Suprapubic skin (tissue), 4 donors: Measurements from ENCODE around the gene MIER1. TPM values are rescaled to one million over a fixed set of nuclear protein-coding genes. Genes with fewer than 3 reads are reported as not detected.
A peak's percentile ranks its signal among the peaks of the same experiment; 100 is the strongest.

ENCODE experiments used
- DNase-seq, 2 donors: peaks; one replicate each; pipeline ENCODE4 v3.0.0-alpha.2; 2019; ENCODE audit warnings: low spot score in 2 of 2
- H3K27ac ChIP-seq: fragments of 200-600 bp; sonication (generic); one replicate; pipeline ENCODE4 v1.5.1; 2019
- H3K27me3 ChIP-seq: fragments of 200-600 bp; sonication (generic); one replicate; pipeline ENCODE4 v1.5.1; 2019
- H3K36me3 ChIP-seq: fragments of 200-600 bp; sonication (generic); one replicate; pipeline ENCODE4 v1.5.1; 2019
- H3K4me1 ChIP-seq: fragments of 200-600 bp; sonication (generic); one replicate; pipeline ENCODE4 v1.5.1; 2019
- H3K4me3 ChIP-seq: fragments of 200-600 bp; sonication (generic); one replicate; pipeline ENCODE4 v1.5.1; 2019; ENCODE audit warnings: mild to moderate bottlenecking
- H3K9me3 ChIP-seq: fragments of 200-600 bp; sonication (generic); one replicate; pipeline ENCODE4 v1.5.1; 2019
- CTCF ChIP-seq, 2 donors: fragments of 200-600 bp in 1 of 2; fragments of 450-650 bp in 1 of 2; sonication (generic) in 1 of 2; IDR thresholded peaks; one replicate each; pipeline ENCODE4 v1.5.1; 2016 to 2019; ENCODE audit warnings: antibody characterized with exemption in 2 of 2, mild to moderate bottlenecking in 1 of 2, moderate library complexity in 1 of 2
- EP300 ChIP-seq: sonication (generic); formaldehyde crosslinking; IDR thresholded peaks from one replicate; pipeline ENCODE4 v1.6.1; 2017; ENCODE audit warnings: antibody characterized with exemption
- POLR2A ChIP-seq, 2 donors: fragments of 450-650 bp; IDR thresholded peaks; one replicate each; pipeline ENCODE4 v1.6.1; 2017; ENCODE audit warnings: antibody characterized with exemption in 2 of 2, mild to moderate bottlenecking in 2 of 2, moderate library complexity in 2 of 2
- POLR2AphosphoS5 ChIP-seq, 3 donors: sonication (generic); formaldehyde crosslinking; IDR thresholded peaks; one replicate each; pipeline ENCODE4 v1.6.1; 2017; ENCODE audit warnings: antibody characterized with exemption in 3 of 3
- WGBS: methylation state at CpG from one replicate; pipeline ENCODE4 v1.1.5; 2018; 5-methylcytosine and 5-hydroxymethylcytosine counted together
- total RNA-seq, 4 donors: library from RNA; depleted of rRNA; stranded (reverse); fragments of >200 nt; gene quantifications; one replicate each; pipeline ENCODE4 v1.1.0, GENCODE V29; 2016

MIER1 gene
- total RNA-seq, 4 donors from 2014 or later, result 17.1 to 43.2 (median 27.5) TPM

DNA sequence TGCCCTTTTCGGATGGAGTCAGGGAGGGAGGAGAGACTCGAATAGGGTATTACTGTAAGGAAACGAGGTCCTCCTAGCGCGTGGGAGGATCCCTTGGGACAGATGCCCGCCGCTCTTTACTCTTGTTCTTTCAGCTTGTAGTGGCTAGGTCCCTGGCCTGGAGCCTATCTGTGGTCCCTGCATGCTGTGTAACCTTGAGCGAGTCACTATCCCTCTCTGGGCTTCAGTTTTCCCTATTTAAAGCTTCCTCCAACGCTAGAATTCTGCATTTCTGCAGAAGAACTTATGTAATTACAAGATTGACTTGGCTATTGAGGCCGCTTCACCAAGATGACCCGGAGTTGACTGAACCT, 744 bp downstream of the MIER1 start:
- H3K36me3 ChIP-seq, result no peaks in the 10 kb centered on the region
- DNase-seq, result no peak
- peak overlapping the region; percentile 95 for H3K27ac ChIP-seq
- 6% methylated on average over 11 of the region's 11 CpGs for WGBS
- H3K4me1 ChIP-seq, result peaks cover 38% of the 10 kb centered on the region
- H3K4me3 ChIP-seq, result peak overlapping the region; percentile 82
- TF ChIP-seq POLR2A (IDR thresholded peaks at IDR 0.05), result no peak
- no peak for TF ChIP-seq CTCF (IDR thresholded peaks at IDR 0.05)
- TF ChIP-seq EP300, result no peak
- TF ChIP-seq POLR2AphosphoS5 (IDR thresholded peaks at IDR 0.05), result no peak
- no peaks in the 10 kb centered on the region for H3K27me3 ChIP-seq
- H3K9me3 ChIP-seq, result no peaks in the 10 kb centered on the region

DNA sequence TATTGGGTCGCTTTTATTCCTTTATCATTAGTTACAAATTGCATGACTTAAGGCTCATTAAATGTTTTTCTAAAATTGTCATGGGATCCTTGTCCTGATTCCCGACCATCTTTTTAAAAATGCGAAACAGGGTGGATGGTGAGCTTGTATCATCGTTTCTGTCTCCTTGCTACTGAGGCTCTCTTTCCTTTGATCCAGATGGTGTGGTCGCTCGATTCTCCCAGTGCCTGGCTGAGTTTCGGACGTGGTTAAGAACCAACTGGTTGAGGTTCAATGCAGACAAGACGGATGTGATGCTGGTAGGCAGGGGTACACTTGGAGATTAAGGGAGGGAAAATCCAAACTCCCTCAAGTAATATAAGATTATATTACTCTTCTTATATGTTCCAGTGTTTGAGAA, 1.2 kb downstream of the MIER1 start:
- peak overlapping the region; percentile 82 for H3K4me3 ChIP-seq
- peaks cover 38% of the 10 kb centered on the region for H3K4me1 ChIP-seq
- WGBS, result 26% methylated on average over 9 of the region's 9 CpGs

GRCh38 chr1:66927528-66927927, 2.7 kb downstream of the MIER1 start:
- Histone ChIP-seq H3K36me3 (no peaks in the 10 kb centered on the region), H3K4me1 (peaks cover 54% of the 10 kb centered on the region), H3K27me3 (no peaks in the 10 kb centered on the region), H3K9me3 (no peaks in the 10 kb centered on the region), H3K27ac (no peak overlapping the region), H3K4me3 (no peak overlapping the region)
- no peak for TF ChIP-seq CTCF (IDR thresholded peaks at IDR 0.05)
- TF ChIP-seq POLR2A (IDR thresholded peaks at IDR 0.05), result no peak
- DNase-seq, result no peak

More for the DNA sequence above, 1.2 kb downstream of the MIER1 start:
- H3K27ac ChIP-seq, result peak overlapping the region; percentile 95
- TF ChIP-seq POLR2AphosphoS5 (IDR thresholded peaks at IDR 0.05) (no peak), EP300 (peak; percentile 0), CTCF (IDR thresholded peaks at IDR 0.05) (no peak), POLR2A (IDR thresholded peaks at IDR 0.05) (no peak)
- no peaks in the 10 kb centered on the region for H3K27me3 ChIP-seq
- H3K9me3 ChIP-seq, result no peaks in the 10 kb centered on the region
- no peaks in the 10 kb centered on the region for H3K36me3 ChIP-seq
- no peak for DNase-seq

DNA sequence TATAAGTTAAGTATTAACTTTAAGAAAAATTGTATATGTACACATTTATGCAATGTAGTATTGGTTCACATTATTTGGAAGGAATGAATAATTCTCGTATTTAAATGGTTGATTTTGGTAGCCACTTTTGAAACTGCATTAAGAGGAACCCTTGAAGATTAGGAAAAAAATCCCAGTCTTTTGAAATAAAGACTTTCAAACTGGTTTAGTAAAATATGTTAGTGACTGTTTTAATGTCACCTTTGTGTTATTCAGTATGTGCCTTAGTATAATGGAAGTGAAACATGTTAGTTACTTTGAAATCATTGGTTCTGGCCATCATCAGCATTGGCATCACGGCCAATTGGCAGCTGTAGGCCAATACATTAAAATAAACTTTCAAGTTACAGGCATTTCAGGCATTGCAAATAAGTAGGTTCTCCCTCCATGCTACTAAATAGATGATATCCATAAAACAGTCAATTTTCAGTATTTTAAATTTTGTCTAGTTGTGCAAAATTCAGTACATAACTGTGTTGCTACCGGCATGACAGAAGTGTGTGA, 4.4 kb downstream of the MIER1 start:
- H3K27ac ChIP-seq, result peak overlapping the region; percentile 96
- peaks cover 57% of the 10 kb centered on the region for H3K4me1 ChIP-seq
- H3K9me3 ChIP-seq, result no peaks in the 10 kb centered on the region
- H3K4me3 ChIP-seq, result peak overlapping the region; percentile 88
- TF ChIP-seq EP300 (no peak), CTCF (IDR thresholded peaks at IDR 0.05) (no peak), POLR2AphosphoS5 (IDR thresholded peaks at IDR 0.05) (no peak)
- WGBS, result 40% methylated on average over 3 of the region's 3 CpGs
- DNase-seq, result no peak
- no peaks in the 10 kb centered on the region for H3K36me3 ChIP-seq
- no peaks in the 10 kb centered on the region for H3K27me3 ChIP-seq

DNA sequence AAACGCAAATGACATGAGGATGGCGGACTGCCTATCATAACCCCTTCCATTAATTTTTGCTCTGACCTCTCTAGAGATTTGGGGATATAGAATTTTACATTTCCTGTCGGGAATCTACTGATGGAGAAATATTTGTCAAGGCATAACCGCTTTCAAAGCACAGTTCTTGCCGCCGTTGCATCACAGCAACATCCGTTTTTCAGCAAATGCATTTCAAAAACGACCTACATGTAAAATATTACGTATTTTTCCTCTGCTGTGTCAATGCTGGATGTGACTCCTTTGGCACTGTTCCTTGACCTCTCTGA, 4.9 kb downstream of the MIER1 start:
- 7% methylated on average over 9 of the region's 9 CpGs for WGBS
- Histone ChIP-seq H3K27ac (peak overlapping the region; percentile 96), H3K27me3 (no peaks in the 10 kb centered on the region), H3K4me3 (peak overlapping the region; percentile 88), H3K9me3 (no peaks in the 10 kb centered on the region), H3K36me3 (no peaks in the 10 kb centered on the region), H3K4me1 (peaks cover 61% of the 10 kb centered on the region)
- TF ChIP-seq EP300 (no peak), POLR2A (IDR thresholded peaks at IDR 0.05) (no peak), CTCF (IDR thresholded peaks at IDR 0.05) (no peak), POLR2AphosphoS5 (IDR thresholded peaks at IDR 0.05) (no peak)
- DNase-seq, result no peak
